OCI-LY3 (cell line): ENCODE results near the gene SLITRK3.
"Not testable (repeated sequence)": the region's sequence is repeated elsewhere in the genome, so short reads cannot be mapped to it uniquely, and the experiment has no call there.

Experiments used
- H2AFZ ChIP-seq: fragments of 200-600, 300-600 bp; shearing (Covaris generic); 2 replicates; pipeline ENCODE4 v1.6.0; 2014; ENCODE audit warnings: antibody characterized with exemption, low read depth, low read length
- H3K27ac ChIP-seq: fragments of 200-600, 300-600 bp; sonication (generic); 2 replicates; pipeline ENCODE4 v1.5.1; 2014; ENCODE audit warnings: mild to moderate bottlenecking, low read length, moderate library complexity, mixed read lengths
- H3K27me3 ChIP-seq: fragments of 200-600, 300-600 bp; sonication (generic); 2 replicates; pipeline ENCODE4 v1.6.1; 2014; ENCODE audit warnings: low read depth, low read length, mixed read lengths
- H3K36me3 ChIP-seq: fragments of 200-600, 300-600 bp; sonication (generic); replicated peaks from 2 replicates; pipeline ENCODE3; 2014; ENCODE audit warnings: low read depth, low read length, mixed read lengths
- H3K4me1 ChIP-seq: fragments of 300-600, 200-600 bp; sonication (generic); 2 replicates; pipeline ENCODE4 v1.6.1; 2014; ENCODE audit warnings: low read length, mixed read lengths
- H3K4me2 ChIP-seq: fragments of 200-600, 300-600 bp; sonication (generic); 2 replicates; pipeline ENCODE4 v1.6.1; 2014; ENCODE audit warnings: low read length, mixed read lengths
- H3K4me3 ChIP-seq: fragments of 300-600, 200-600 bp; sonication (generic); 2 replicates; pipeline ENCODE4 v1.5.1; 2014; ENCODE audit warnings: antibody characterized with exemption, mild to moderate bottlenecking, low read length, moderate library complexity
- H3K79me2 ChIP-seq: fragments of 300-600, 200-600 bp; shearing (Covaris generic); 2 replicates; pipeline ENCODE4 v1.6.1; 2014; ENCODE audit warnings: mild to moderate bottlenecking, low read length, mixed read lengths
- H3K9ac ChIP-seq: fragments of 300-600, 200-600 bp; shearing (Covaris generic); 2 replicates; pipeline ENCODE4 v1.6.0; 2014; ENCODE audit warnings: mild to moderate bottlenecking, low read length, moderate library complexity
- H3K9me3 ChIP-seq: fragments of 200-600, 300-600 bp; shearing (Covaris generic); 2 replicates; pipeline ENCODE4 v1.6.1; 2014; ENCODE audit warnings: low read length, mixed read lengths; ENCODE audit not compliant: insufficient read depth
- H4K20me1 ChIP-seq: fragments of 200-600, 300-600 bp; sonication (generic); 2 replicates; pipeline ENCODE4 v1.6.1; 2016; ENCODE audit warnings: low read length, mixed read lengths; ENCODE audit not compliant: insufficient read depth
- CTCF ChIP-seq: fragments of 200-600, 300-600 bp; sonication (generic); IDR thresholded peaks from 2 replicates; pipeline ENCODE4 v1.5.1; 2014; ENCODE audit warnings: antibody characterized with exemption, low read length, low read depth
- EZH2phosphoT487 ChIP-seq: fragments of 200-600 bp; shearing (Covaris generic); IDR thresholded peaks from 2 replicates; pipeline ENCODE4 v1.6.1; 2018; ENCODE audit warnings: antibody characterized with exemption, mixed run types, low read depth

Gene SLITRK3

GRCh38 chr3:165156757-165157420 is 39.3 kb downstream of the SLITRK3 start:
- H3K9me3 ChIP-seq = no peaks in the 10 kb centered on the region
- no peaks in the 10 kb centered on the region for H3K4me1 ChIP-seq
- no peaks in the 10 kb centered on the region for H3K27me3 ChIP-seq
- H4K20me1 ChIP-seq = no peaks in the 10 kb centered on the region
- no peaks in the 10 kb centered on the region for H3K36me3 ChIP-seq
- H3K4me2 ChIP-seq = no peak overlapping the region
- TF ChIP-seq EZH2phosphoT487 (no peak), CTCF (no peak)
- H3K4me3 ChIP-seq = no peak overlapping the region
- no peak overlapping the region for H3K27ac ChIP-seq
- H3K9ac ChIP-seq = no peak overlapping the region
- H3K79me2 ChIP-seq = no peaks in the 10 kb centered on the region
- no peak overlapping the region for H2AFZ ChIP-seq

GRCh38 chr3:165148876-165149441 is 47.2 kb downstream of the SLITRK3 start:
- no peaks in the 10 kb centered on the region for H3K4me1 ChIP-seq
- no peak overlapping the region for H3K27ac ChIP-seq
- H3K27me3 ChIP-seq = no peaks in the 10 kb centered on the region
- no peaks in the 10 kb centered on the region for H4K20me1 ChIP-seq
- no peak overlapping the region for H3K9ac ChIP-seq
- TF ChIP-seq EZH2phosphoT487 (no peak), CTCF (no peak)
- no peaks in the 10 kb centered on the region for H3K79me2 ChIP-seq
- no peak overlapping the region for H3K4me2 ChIP-seq
- H3K9me3 ChIP-seq = no peaks in the 10 kb centered on the region
- no peak overlapping the region for H3K4me3 ChIP-seq
- H3K36me3 ChIP-seq = no peaks in the 10 kb centered on the region
- H2AFZ ChIP-seq = no peak overlapping the region

GRCh38 chr3:165144271-165144670 is 51.9 kb downstream of the SLITRK3 start:
- no peak overlapping the region for H3K9ac ChIP-seq
- TF ChIP-seq CTCF (no peak), EZH2phosphoT487 (no peak)
- H4K20me1 ChIP-seq = no peaks in the 10 kb centered on the region
- H2AFZ ChIP-seq = no peak overlapping the region
- no peak overlapping the region for H3K27ac ChIP-seq
- no peaks in the 10 kb centered on the region for H3K27me3 ChIP-seq
- H3K79me2 ChIP-seq = no peaks in the 10 kb centered on the region
- no peaks in the 10 kb centered on the region for H3K36me3 ChIP-seq
- H3K4me3 ChIP-seq = no peak overlapping the region
- H3K9me3 ChIP-seq = no peaks in the 10 kb centered on the region
- no peak overlapping the region for H3K4me2 ChIP-seq
- H3K4me1 ChIP-seq = no peaks in the 10 kb centered on the region

DNA sequence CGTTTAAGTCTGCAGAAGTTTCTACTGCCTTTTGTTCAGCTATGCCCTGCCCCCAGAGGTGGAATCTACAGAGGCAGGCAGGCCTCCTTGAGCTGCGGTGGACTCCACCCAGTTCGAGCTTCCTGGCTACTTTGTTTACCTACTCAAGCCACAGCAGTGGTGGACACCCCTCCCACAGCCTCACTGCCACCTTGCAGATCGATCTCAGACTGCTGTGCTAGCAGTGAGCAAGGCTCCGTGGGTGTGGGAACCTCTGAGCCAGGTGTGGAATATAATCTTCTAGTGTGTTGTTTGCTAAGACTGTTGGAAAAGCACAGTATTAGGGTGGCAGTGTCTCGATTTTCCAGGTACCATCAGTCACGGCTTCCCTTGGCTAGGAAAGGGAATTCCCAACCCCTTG is 56.3 kb downstream of the SLITRK3 start:
- not testable (repeated sequence) for H2AFZ ChIP-seq

More for the DNA sequence above, 56.3 kb downstream of the SLITRK3 start:
- H3K27me3 ChIP-seq, H3K79me2 ChIP-seq, H3K4me2 ChIP-seq, H3K4me1 ChIP-seq, H3K27ac ChIP-seq, H3K36me3 ChIP-seq, H3K9ac ChIP-seq, H3K9me3 ChIP-seq, H3K4me3 ChIP-seq, H4K20me1 ChIP-seq: not testable (repeated sequence)
